Hypothalamus (tissue), 51 donors: Measurements from ENCODE around the gene SOCS7.

Source experiments
- DNase-seq, 51 donors: peaks; one replicate each; lab custom pipeline; 2025; lab: John Stamatoyannopoulos, UW

The SOCS7 gene

GRCh38 chr17:38358586-38359513 lies 7.2 kb downstream of the SOCS7 start:
- no peak for DNase-seq

- DNase-seq = no peak
Observed at GRCh38 chr17:38361694-38362465, 10.2 kb downstream of the SOCS7 start.

- no peak for DNase-seq
Observed at GRCh38 chr17:38363016-38363415, 11.4 kb downstream of the SOCS7 start.

GRCh38 chr17:38364741-38365140 lies 13.1 kb downstream of the SOCS7 start:
- no peak for DNase-seq

GRCh38 chr17:38369124-38369886 lies 17.7 kb downstream of the SOCS7 start:
- DNase-seq = no peak

- DNase-seq = no peak
Observed at GRCh38 chr17:38379448-38379847, 27.8 kb downstream of the SOCS7 start.

GRCh38 chr17:38395090-38395489 lies 43.4 kb downstream of the SOCS7 start:
- no peak for DNase-seq

- DNase-seq = no peak
Observed at GRCh38 chr17:38397227-38397626, 45.6 kb downstream of the SOCS7 start.

- peak in 1 of 51 donors; percentile 32 for DNase-seq
Observed at GRCh38 chr17:38400286-38400685, 48.6 kb downstream of the SOCS7 start.

GRCh38 chr17:38401459-38401858 lies 49.8 kb downstream of the SOCS7 start:
- no peak for DNase-seq

- no peak for DNase-seq
Observed at GRCh38 chr17:38402897-38403296, 51.3 kb downstream of the SOCS7 start.

GRCh38 chr17:38403491-38403890 lies 51.8 kb downstream of the SOCS7 start:
- DNase-seq = no peak

- no peak for DNase-seq
Observed at GRCh38 chr17:38404174-38404943, 52.7 kb downstream of the SOCS7 start.

GRCh38 chr17:38405654-38406053 lies 54.0 kb downstream of the SOCS7 start:
- no peak for DNase-seq

GRCh38 chr17:38410201-38410600 lies 58.6 kb downstream of the SOCS7 start:
- DNase-seq = no peak

- DNase-seq = peak in 12 of 51 donors; percentile 20 to 65 (median 46)
Observed at GRCh38 chr17:38415250-38416194, 63.9 kb downstream of the SOCS7 start.

GRCh38 chr17:38416840-38417209 lies 65.2 kb downstream of the SOCS7 start:
- no peak for DNase-seq

GRCh38 chr17:38417210-38417951 lies 65.7 kb downstream of the SOCS7 start:
- peak in 3 of 51 donors; percentile 20 to 43 (median 30) for DNase-seq
